Measurements from ENCODE around the gene XPO6.

XPO6 gene

DNA sequence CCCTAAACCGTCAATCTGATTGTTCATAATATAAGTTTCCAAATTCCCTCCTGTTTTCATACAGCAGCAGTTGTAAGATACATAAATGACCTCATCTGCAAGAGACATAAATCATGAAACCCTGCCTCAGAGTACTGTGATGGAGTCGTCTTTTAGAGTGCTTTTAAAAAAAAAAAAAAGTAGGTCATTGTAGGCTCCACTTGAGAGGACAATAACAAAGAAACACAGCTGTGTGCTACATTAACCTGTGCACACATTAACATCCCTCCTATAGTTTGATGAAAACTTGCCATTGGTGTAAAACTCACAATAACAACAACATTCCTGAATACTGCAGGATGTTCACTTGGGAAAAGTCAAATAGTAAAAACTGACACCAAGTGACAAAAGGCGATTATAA lies 56.5 kb downstream of the XPO6 start:
- no peak for DNase-seq (ENCODE audit: extremely low read depth, low read depth)
- TF ChIP-seq, protein P1, sequence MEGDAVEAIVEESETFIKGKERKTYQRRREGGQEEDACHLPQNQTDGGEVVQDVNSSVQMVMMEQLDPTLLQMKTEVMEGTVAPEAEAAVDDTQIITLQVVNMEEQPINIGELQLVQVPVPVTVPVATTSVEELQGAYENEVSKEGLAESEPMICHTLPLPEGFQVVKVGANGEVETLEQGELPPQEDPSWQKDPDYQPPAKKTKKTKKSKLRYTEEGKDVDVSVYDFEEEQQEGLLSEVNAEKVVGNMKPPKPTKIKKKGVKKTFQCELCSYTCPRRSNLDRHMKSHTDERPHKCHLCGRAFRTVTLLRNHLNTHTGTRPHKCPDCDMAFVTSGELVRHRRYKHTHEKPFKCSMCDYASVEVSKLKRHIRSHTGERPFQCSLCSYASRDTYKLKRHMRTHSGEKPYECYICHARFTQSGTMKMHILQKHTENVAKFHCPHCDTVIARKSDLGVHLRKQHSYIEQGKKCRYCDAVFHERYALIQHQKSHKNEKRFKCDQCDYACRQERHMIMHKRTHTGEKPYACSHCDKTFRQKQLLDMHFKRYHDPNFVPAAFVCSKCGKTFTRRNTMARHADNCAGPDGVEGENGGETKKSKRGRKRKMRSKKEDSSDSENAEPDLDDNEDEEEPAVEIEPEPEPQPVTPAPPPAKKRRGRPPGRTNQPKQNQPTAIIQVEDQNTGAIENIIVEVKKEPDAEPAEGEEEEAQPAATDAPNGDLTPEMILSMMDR (IDR thresholded peaks at IDR 0.05; ENCODE audit: low read depth, low read length) = no peak

DNA sequence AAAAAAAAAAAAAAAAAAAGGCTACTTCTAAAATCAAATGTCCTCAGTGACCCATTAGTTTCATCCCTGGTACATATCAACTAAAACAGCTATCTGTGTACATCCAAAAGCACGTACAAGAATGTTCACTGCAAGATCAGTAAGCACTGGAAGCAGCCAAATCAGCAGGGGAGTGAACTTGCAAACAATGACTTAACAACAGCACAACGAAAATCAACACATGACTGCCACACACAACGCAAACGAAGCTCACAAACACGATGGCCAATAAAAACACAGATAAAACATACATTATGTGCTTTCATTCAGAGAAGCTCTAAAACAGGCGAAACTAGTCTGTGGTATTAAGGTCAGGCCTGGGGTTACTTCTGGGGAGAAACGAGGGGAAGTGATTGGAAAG lies 60.6 kb downstream of the XPO6 start:
- TF ChIP-seq, protein P1 (IDR thresholded peaks at IDR 0.05; ENCODE audit: low read depth, low read length) = no peak
- DNase-seq (ENCODE audit: extremely low read depth, low read depth) = no peak

DNA sequence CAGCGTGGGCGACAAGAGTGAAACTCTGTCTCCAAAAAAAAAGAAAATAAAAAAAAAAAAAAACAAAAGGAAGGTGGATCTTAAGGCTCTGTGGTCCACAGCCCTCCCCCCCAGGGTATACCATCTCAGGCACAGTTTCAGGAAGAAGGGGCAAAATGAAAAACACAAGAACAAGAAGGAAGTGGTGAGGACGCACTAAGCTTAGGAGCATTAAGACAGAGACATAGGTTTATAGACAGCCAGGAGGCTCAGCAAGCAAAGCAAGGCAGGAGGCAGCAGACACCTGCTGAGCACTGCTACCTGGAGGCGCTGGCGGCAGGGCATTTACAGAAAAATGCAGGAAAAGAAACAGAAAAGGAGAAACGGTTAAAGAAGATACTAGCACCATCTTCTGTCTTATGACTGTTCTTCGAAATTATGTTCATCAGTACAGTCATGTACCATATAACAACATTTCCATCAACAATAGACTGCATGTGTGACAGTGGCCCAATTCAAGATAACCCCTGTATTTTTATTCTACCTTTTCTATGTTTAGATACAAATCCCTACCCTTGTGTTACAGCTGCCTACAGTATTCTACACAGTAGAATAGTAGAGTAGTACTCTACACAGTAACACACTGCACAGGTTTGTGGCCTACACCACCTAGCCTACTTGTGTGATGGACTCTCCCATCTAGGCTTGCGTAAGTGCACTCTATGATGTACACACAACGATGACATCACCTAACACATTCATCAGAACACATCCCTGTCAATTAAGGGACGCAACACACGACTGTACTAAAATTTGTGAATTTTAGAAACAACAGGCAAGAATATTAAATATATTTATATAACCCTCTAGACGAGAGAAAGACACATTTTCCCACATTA lies 62.5 kb downstream of the XPO6 start:
- no peak for DNase-seq (ENCODE audit: extremely low read depth, low read depth)
- TF ChIP-seq, protein P1 (IDR thresholded peaks at IDR 0.05; ENCODE audit: low read depth, low read length) = no peak

DNA sequence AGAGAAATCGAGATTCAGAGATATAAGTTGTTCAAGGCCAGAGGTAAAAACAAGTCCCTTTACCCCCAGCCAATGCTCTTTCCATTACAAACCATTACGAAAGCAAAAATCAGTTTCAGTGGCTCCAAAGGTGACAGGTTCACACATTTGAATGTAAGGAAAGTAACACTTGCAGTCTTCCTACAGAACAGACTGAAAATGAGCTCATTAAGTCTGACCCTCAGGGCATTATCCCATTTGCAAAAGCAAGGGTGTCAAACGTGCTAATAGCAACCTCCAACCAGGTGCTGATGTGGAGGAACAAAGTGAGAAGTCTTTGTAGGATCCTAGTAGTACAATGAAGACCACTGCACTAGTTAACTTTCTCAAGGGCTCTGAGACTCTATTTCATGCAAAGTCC lies 65.2 kb downstream of the XPO6 start:
- DNase-seq (ENCODE audit: extremely low read depth, low read depth) = no peak
- TF ChIP-seq, protein P1 (IDR thresholded peaks at IDR 0.05; ENCODE audit: low read depth, low read length) = no peak

DNA sequence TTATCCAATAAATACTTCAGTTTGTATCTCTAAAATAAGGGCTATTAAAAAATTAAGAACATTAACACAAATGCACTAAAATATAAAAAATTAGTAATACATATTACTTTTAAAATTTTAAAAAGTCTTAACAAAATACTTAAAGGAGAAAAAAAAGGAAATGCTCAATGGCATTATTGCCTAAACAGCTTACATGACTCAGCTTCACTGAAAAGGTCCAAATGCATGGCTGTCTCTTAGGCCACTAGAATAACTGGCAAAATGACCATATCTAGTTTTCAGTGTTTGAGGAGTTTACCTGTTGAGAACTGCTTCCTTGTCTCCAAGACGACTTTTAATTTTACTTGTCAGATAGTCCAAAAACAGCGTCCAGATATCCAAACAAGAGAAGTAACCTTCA lies 66.0 kb downstream of the XPO6 start:
- TF ChIP-seq, protein P1 (IDR thresholded peaks at IDR 0.05; ENCODE audit: low read depth, low read length) = no peak
- DNase-seq (ENCODE audit: extremely low read depth, low read depth) = no peak

DNA sequence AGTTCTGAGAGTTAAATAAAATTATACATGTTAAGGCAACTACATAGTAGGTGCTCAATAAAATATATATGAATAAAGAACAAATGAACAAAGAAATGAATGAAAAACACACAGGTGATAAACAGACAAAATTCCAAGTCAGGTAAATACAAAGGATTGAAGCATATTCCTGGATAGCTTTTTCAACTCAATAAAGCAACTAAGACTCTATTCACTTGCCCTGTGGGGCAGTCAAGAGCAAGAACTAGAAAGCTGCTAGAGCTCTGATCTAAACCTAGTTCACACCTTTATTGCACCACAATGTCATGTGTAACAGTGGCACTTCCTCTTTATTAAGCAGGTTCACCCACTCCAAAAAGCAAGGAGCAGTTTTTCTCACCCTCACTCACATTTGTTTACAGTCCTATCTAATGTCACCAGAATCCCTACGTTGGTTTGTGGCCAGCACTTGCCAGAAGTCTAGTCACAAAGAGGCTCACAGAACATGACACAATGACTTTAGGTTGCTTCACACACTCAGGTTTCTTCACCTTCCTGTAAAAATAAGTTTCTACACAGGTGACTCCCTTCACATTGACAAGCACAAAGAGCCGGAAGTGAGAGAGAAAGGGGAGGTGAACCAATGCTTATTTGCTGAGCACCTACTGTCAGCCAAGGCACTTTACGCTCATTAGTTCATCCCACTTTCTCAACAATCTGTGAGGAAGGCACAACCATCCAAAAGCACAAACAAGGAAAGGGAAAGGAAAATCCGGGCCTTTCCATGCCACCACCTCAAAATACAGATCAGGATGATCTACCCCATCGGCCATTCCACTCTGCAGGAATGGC lies 70.8 kb downstream of the XPO6 start:
- TF ChIP-seq, protein P1 (IDR thresholded peaks at IDR 0.05; ENCODE audit: low read depth, low read length) = no peak
- no peak for DNase-seq (ENCODE audit: extremely low read depth, low read depth)

DNA sequence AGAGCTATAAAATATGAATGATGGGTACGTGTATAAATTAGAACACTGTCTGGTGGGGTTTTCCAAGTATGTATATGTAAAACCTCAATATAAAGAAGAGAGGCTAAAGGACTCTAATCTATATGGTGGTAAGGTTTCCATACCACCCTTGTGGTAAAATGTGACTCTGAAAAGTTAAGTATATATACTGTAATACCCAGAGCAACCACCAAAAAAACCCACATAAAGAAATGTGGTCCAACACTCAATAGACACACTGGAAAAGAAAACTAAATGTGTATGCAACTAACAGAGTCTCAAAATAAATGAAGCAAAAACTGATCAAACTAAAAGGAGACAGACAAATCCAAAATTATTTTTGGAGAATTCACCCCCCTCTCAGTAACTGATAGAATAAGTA lies 72.2 kb downstream of the XPO6 start:
- TF ChIP-seq, protein P1 (IDR thresholded peaks at IDR 0.05; ENCODE audit: low read depth, low read length) = no peak
- DNase-seq (ENCODE audit: extremely low read depth, low read depth) = no peak
